Measurements from ENCODE around the gene ETV6. TPM values are rescaled to one million over a fixed set of nuclear protein-coding genes. Genes with fewer than 3 reads are reported as not detected.
"Not testable (repeated sequence)": the region's sequence is repeated elsewhere in the genome, so short reads cannot be mapped to it uniquely, and the experiment has no call there.

The ETV6 gene
- total RNA-seq, 1 donor from 2014 or later = 31.4 TPM

DNA sequence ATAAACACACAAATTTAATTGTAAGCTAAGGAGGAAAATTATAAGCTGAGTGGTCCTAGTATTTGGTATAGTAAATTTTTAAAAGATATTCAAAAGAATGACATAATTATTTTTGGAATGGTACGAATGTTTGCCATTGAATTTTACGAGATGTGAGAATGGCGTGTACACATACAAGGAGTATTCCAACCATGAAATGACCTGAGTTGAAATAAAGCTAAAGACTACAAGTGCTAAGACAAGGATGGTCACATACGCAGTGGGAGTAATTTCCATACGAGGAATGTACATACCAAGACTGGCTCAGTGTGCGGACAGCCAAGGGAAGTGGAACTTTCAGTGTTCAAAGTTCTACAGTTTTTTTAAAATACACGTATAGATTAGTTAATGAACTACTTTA is 21.1 kb upstream of the ETV6 start:
- peaks cover 12% of the 10 kb centered on the region for H3K9me3 Mint-ChIP-seq
- H3K27ac Mint-ChIP-seq = no peak overlapping the region
- no peak for DNase-seq (ENCODE audit: low spot score in 2 of 2, unreplicated experiment in 2 of 2)
- no peaks in the 10 kb centered on the region for H3K27me3 Mint-ChIP-seq (ENCODE audit: low read depth)
- H3K36me3 Mint-ChIP-seq = peaks cover 5% of the 10 kb centered on the region
- peaks cover 6% of the 10 kb centered on the region for H3K4me1 Mint-ChIP-seq
- H3K4me3 Mint-ChIP-seq = no peak overlapping the region
- TF ChIP-seq, protein P1, sequence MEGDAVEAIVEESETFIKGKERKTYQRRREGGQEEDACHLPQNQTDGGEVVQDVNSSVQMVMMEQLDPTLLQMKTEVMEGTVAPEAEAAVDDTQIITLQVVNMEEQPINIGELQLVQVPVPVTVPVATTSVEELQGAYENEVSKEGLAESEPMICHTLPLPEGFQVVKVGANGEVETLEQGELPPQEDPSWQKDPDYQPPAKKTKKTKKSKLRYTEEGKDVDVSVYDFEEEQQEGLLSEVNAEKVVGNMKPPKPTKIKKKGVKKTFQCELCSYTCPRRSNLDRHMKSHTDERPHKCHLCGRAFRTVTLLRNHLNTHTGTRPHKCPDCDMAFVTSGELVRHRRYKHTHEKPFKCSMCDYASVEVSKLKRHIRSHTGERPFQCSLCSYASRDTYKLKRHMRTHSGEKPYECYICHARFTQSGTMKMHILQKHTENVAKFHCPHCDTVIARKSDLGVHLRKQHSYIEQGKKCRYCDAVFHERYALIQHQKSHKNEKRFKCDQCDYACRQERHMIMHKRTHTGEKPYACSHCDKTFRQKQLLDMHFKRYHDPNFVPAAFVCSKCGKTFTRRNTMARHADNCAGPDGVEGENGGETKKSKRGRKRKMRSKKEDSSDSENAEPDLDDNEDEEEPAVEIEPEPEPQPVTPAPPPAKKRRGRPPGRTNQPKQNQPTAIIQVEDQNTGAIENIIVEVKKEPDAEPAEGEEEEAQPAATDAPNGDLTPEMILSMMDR (IDR thresholded peaks at IDR 0.05; ENCODE audit: unreplicated experiment) = no peak

DNA sequence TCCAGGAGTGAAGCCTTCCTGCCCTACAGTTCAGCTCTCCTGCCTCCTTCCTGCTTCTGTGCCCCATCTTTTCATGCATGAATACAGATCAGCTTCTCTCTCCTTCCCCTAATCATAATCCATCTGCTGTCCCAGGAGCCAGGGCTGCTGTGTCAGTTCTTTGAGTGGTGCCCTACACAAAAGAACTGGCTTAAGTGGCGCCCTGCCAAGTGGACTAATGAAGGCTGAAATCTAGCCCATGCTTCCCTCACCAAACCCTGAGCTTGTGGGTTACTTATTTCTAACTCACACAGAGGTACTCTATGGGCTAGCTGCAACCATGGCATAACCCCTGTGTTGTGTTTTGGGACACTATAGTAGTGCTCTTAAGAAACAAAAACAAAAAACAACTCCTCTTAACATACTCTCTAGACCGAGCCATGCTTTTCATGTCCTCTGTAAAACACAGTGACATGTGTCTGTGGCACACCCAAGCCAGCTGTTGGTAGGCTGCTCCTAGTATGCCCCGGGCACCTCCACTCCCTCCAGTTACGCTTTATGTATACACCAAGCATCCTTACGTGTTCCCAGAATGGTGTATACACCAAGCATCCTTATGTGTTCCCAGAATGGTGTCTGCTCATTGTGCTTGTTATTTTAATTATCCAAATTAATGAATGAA is 19.3 kb upstream of the ETV6 start:
- H3K36me3 Mint-ChIP-seq = peaks cover 5% of the 10 kb centered on the region

DNA sequence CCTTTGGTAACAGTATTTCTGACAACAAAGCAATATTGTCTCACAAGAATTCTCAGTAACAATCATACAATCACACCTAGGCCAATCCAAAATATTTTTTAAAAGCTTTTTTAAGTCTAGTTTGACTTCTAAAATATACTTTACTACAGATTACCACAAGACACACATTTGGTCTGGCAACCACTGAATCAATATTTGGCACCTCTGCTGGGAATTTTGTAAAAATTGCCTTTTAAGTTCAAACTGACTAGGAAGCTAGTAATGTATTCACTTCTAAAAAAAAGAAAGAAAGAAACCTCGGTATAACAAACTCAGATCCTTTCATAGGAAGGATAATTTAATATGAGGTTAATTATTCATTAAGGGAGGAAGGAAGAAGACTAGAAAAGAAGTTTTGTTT is 18.2 kb upstream of the ETV6 start:
- Mint-ChIP-seq H3K36me3 (peaks cover 2% of the 10 kb centered on the region), H3K9me3 (peaks cover 7% of the 10 kb centered on the region), H3K4me3 (no peak overlapping the region), H3K27ac (no peak overlapping the region), H3K27me3 (ENCODE audit: low read depth) (no peaks in the 10 kb centered on the region), H3K4me1 (peaks cover 5% of the 10 kb centered on the region)
- no peak for DNase-seq (ENCODE audit: low spot score in 2 of 2, unreplicated experiment in 2 of 2)
- TF ChIP-seq, protein P1 (IDR thresholded peaks at IDR 0.05; ENCODE audit: unreplicated experiment) = no peak

More for the DNA sequence above, 19.3 kb upstream of the ETV6 start:
- TF ChIP-seq, protein P1 (IDR thresholded peaks at IDR 0.05; ENCODE audit: unreplicated experiment) = no peak
- Mint-ChIP-seq H3K27me3 (ENCODE audit: low read depth) (no peaks in the 10 kb centered on the region), H3K4me3 (no peak overlapping the region), H3K4me1 (peaks cover 5% of the 10 kb centered on the region), H3K9me3 (peaks cover 6% of the 10 kb centered on the region), H3K27ac (no peak overlapping the region)
- no peak for DNase-seq (ENCODE audit: low spot score in 2 of 2, unreplicated experiment in 2 of 2)

DNA sequence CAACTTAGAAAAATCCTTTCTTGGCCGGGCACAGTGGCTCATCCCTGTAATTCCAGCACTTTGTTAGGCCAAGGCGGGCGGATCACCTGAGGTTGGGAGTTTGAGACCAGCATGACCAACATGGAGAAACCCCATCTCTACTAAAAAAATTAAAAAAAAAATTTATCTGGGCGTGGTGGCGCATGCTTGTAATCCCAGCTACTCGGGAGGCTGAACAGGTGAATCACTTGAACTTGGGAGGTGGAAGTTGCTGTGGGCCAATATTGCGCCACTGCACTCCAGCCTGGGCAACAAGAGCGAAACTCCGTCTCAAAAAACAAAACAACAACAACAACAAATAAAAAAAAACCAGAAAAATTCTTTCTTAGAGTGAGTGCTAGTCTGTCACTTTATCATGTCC is 17.6 kb upstream of the ETV6 start:
- not testable (repeated sequence) for DNase-seq (ENCODE audit: low spot score in 2 of 2, unreplicated experiment in 2 of 2); H3K4me3 Mint-ChIP-seq; H3K9me3 Mint-ChIP-seq; H3K36me3 Mint-ChIP-seq; H3K27ac Mint-ChIP-seq; H3K27me3 Mint-ChIP-seq (ENCODE audit: low read depth); H3K4me1 Mint-ChIP-seq

DNA sequence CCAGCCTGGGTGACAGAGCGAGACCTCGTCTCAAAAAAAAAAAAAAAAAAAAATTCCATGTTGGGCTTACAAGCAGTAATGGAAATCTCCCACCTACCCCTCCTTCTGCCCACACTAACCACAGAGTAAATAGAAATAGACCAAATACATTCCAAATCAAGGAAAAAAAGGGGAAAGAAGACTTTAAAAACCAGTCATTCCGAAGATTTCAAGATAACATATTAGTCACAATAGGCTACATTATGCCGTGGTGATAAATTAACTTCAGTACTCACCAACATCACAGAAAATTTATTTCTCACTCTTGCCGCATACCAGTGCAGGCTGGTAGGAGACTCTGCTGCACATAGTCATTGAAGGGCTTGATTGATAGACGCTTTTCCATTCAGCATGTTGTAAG is 15.5 kb upstream of the ETV6 start:
- no peak for DNase-seq (ENCODE audit: low spot score in 2 of 2, unreplicated experiment in 2 of 2)
- H3K27ac Mint-ChIP-seq = no peak overlapping the region
- H3K36me3 Mint-ChIP-seq = peaks cover 2% of the 10 kb centered on the region
- peaks cover 8% of the 10 kb centered on the region for H3K9me3 Mint-ChIP-seq
- TF ChIP-seq, protein P1 (IDR thresholded peaks at IDR 0.05; ENCODE audit: unreplicated experiment) = no peak
- H3K27me3 Mint-ChIP-seq (ENCODE audit: low read depth) = no peaks in the 10 kb centered on the region
- H3K4me1 Mint-ChIP-seq = peaks cover 5% of the 10 kb centered on the region
- no peak overlapping the region for H3K4me3 Mint-ChIP-seq

DNA sequence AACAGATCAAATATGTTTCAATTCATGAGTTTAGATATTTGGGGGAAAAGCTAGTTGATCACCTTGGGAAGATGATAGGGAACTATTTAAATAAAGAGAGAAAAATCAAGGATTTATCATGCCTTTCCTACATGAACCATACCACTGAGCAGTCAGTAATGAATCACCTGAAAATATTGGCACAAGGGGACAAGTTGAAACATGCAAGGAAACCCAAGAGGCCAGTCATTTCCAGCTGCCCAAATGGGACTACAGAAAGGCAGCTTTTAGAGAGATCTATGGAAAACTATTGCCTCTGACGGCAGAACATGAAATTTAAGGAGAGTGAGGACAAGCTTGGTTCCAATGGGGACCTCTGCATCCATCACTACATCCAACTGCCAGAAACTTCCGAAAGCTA is 14.1 kb upstream of the ETV6 start:
- H3K4me1 Mint-ChIP-seq = peaks cover 5% of the 10 kb centered on the region

More for the DNA sequence above, 14.1 kb upstream of the ETV6 start:
- H3K27me3 Mint-ChIP-seq (ENCODE audit: low read depth) = no peaks in the 10 kb centered on the region
- H3K4me3 Mint-ChIP-seq = no peak overlapping the region
- no peak for DNase-seq (ENCODE audit: low spot score in 2 of 2, unreplicated experiment in 2 of 2)
- H3K27ac Mint-ChIP-seq = no peak overlapping the region
- H3K36me3 Mint-ChIP-seq = peaks cover 2% of the 10 kb centered on the region
- TF ChIP-seq, protein P1 (IDR thresholded peaks at IDR 0.05; ENCODE audit: unreplicated experiment) = no peak
- H3K9me3 Mint-ChIP-seq = peaks cover 11% of the 10 kb centered on the region
